ENCODE results near the gene CPXM1. TPM values are rescaled to one million over a fixed set of nuclear protein-coding genes. Genes with fewer than 3 reads are reported as not detected.

Gene CPXM1
- total and polyA plus RNA-seq, 10 of the 15 experiments (the other 5 are each of a cell fraction or from before 2014, with no cell fraction given) = 0.22 to 3.9 (median 0.63) TPM; not detected in 2

- in situ Hi-C loops (cut with MboI) (no loop called here), intact Hi-C loops (cut with micrococcal nuclease; ENCODE audit: unreplicated experiment) (loop anchor here (5.0 kb wide), 1 partner anchor 72 kb away; no protein-coding TSS in a partner anchor)
- FAIRE-seq (no peak), ATAC-seq (peak; percentile 97), DNase-seq (ENCODE audit: low read depth, low spot score) (peak; percentile 43)
- BruUV-seq (replicated peaks) = no TSS peak
- Histone ChIP-seq H3K36me3 (ENCODE audit: control insufficient read depth in 2 of 2, insufficient read depth in 2 of 2, low read length in 1 of 2) (no peaks in the 10 kb centered on the region), H3K9ac (ENCODE audit: control insufficient read depth, insufficient read depth, low read length) (peak within 1 kb of the TSS; percentile 82), H3K27me3 (replicated peaks in 1 of 2; ENCODE audit: control insufficient read depth in 2 of 2, insufficient read depth in 2 of 2, low read length in 1 of 2) (no peaks in the 10 kb centered on the region), H4K20me1 (ENCODE audit: control insufficient read depth, insufficient read depth) (no peaks in the 10 kb centered on the region), H3K79me2 (ENCODE audit: control insufficient read depth, insufficient read depth, low read length) (peaks cover 6% of the 10 kb centered on the region; the same call in 1 of the 2 replicates), H3K4me3 (peak within 1 kb of the TSS; percentile 99), H3K9me3 (replicated peaks; ENCODE audit: control insufficient read depth, insufficient read depth, low read length) (no peaks in the 10 kb centered on the region), H3K4me2 (ENCODE audit: control insufficient read depth, insufficient read depth) (peak within 1 kb of the TSS; percentile 92), H3K4me1 (ENCODE audit: control insufficient read depth, insufficient read depth, low read length) (peaks cover 14% of the 10 kb centered on the region), H3K27ac (ENCODE audit: control insufficient read depth, insufficient read depth) (peak within 1 kb of the TSS; percentile 91), H2AFZ (ENCODE audit: control insufficient read depth, low read depth, low read length) (peak within 1 kb of the TSS; percentile 98)
- ChIA-PET POLR2A (interaction anchor here (0.6 to 1.3 kb wide), 3 partner anchors 30 to 189 kb away, joined by 3 to 4 read pairs (median 4); no protein-coding TSS in a partner anchor), CTCF (interaction anchor here (0.7 kb wide), 1 partner anchor 272 kb away, joined by 3 read pairs; no protein-coding TSS in a partner anchor), RAD21 (ENCODE audit: unreplicated experiment) (interaction anchor here (0.7 kb wide), 1 partner anchor 61 kb away, joined by 3 read pairs; no protein-coding TSS in a partner anchor), SMC1A (ENCODE audit: uncharacterized antibody, unreplicated experiment) (no interaction called here)
- WGBS (ENCODE audit: insufficient coverage, insufficient replicate concordance, low lambda C conversion rate, missing lambda C conversion rate) = 19% methylated on average over 75 of the region's 98 CpGs
- TF ChIP-seq BCL11A (IDR thresholded peaks at IDR 0.05; ENCODE audit: low read depth, low read length) (no peak), ZBTB33 (IDR thresholded peaks at IDR 0.05) (no peak), LARP7 (IDR thresholded peaks at IDR 0.05) (peak; percentile 90), BHLHE40 (IDR thresholded peaks at IDR 0.05; ENCODE audit: borderline replicate concordance in 1 of 2, low read depth in 2 of 2, low read length in 1 of 2) (peak; percentile 59 to 91; a peak in 3 of 4 replicates), HDAC2 (IDR thresholded peaks at IDR 0.05) (no peak), FOXK2 (IDR thresholded peaks at IDR 0.05) (no peak), USF1 (IDR thresholded peaks at IDR 0.05; ENCODE audit: borderline replicate concordance, extremely low read length, insufficient read depth, low read depth, low read length) (peak; percentile 99), DPF2 (IDR thresholded peaks at IDR 0.05) (peak; percentile 74), SKIL (IDR thresholded peaks at IDR 0.05; ENCODE audit: low read depth, poor library complexity, severe bottlenecking) (no peak), TCF3 (IDR thresholded peaks at IDR 0.05; ENCODE audit: borderline replicate concordance, insufficient read depth, low read depth, low read length) (peak; percentile 81), KLF5 (IDR thresholded peaks at IDR 0.05; ENCODE audit: partially characterized antibody) (peak; percentile 88), GABPA (IDR thresholded peaks at IDR 0.05; ENCODE audit: low read depth) (peak; percentile 92), ETV6 (conservative IDR thresholded peaks at IDR 0.05 in 1 of 2, IDR thresholded peaks at IDR 0.05 in 1 of 2; ENCODE audit: borderline replicate concordance in 1 of 2, low read depth in 1 of 2) (no peak), CREB1 (IDR thresholded peaks at IDR 0.05; ENCODE audit: low read depth) (no peak), BRCA1 (IDR thresholded peaks at IDR 0.05; ENCODE audit: low read depth, low read length) (no peak)
Measured at GRCh38 chr20:2840138-2840966, 39.9 kb upstream of the CPXM1 start, which contains the start of the genes PCED1A and VPS16. Gene PCED1A (minus strand): TSS chr20:2840655. CDS start chr20:2839912, 743 bp downstream. Gene VPS16 (plus strand): TSS chr20:2840745. CDS start chr20:2840775, 30 bp downstream.
